Fibroblast of gingiva (primary cell): ENCODE measurements around the gene SLC25A24.

Experiments
- DNase-seq: peaks from one replicate; pipeline ENCODE4 v3.0.0-alpha.2; 2011; ENCODE audit warnings: low read depth

The SLC25A24 gene

DNA sequence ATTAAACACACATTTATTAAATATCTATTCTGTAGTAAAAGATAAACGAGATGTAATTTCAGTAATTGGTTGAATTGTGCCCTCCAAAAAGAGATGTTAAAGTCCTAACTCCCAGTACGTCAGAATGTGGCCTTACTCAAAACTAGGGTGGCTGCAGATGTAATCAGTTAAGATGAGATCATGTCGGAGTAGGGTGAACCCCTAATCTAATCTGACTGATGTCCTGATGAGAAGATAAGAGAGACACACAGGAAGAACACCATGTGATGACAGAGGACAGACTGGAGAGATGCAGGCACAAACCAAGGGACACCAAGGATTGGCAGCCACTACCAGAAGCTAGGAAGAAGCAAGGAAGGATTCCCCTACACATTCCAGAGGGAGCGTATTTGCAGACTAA is 104.1 kb downstream of the SLC25A24 start:
- no peak for DNase-seq

DNA sequence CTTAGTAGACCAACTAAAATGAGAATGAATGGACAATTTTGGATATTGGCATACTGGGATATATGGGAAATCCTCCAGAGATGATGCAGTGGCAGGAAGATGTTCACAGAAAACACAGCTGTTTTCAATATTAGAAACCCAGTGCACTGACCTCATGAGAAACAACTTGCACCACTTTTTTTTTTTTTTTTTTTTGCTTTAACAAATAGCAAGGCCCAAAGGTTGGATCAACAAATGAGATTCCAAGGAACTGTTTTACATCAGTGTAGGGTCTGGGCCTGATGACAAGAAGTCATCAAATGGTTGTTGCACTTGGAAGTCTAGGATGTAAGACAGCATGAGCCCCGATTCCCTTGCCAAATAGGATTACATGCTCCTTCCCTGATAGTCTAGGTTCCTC is 110.7 kb downstream of the SLC25A24 start:
- DNase-seq = peak; percentile 81

DNA sequence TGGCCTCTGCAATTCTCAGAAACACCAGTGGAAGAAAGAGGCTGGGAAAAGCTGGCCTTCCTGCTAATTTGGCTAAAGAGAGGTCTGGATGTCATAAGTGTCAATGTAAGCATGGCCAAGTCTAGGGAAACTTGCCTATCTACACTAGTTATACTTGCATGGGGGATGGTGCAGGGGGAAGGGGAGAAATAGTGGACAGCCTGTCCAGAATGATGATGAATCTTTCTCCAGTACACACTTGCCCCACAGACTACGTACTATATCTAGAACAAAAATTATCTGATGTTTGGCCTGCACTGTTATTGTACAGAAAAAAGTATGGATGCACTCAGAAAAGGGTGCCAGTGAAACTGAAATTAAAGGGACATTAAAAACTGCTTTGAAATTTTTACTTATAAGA is 114.5 kb downstream of the SLC25A24 start:
- DNase-seq = no peak

DNA sequence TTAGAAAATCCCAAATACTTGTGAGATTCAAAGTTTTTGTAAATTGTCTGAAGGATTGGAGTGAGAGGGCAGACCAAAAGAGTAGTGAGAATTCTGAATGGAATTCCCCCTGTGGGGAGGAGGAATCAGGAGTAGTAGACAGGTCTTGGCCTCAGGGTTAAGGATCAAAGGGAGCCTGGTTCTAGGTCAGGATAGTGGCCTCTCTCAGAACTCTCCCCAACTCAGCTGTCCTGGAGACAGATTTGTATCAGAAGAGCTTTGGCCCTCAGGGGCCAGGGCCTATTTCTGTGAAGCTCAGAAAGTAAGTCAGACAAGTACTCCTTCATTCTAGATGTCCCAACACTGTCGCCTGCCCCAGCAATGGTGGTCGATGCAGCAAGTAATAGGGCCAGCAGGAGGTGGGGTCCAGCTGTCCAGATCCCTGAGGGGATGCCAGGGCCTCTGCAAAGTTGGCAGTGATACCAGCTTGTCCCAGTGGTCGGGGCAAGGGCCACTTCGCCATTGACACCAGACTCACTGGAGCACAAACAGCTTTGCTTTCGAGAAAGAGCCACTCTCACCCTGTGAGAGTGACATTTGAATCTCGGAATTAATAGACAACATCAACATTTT is 115.2 kb downstream of the SLC25A24 start:
- DNase-seq = no peak
